Retina (tissue), 1 donor: ENCODE results near the gene CCDC192.
A peak's percentile ranks its signal among the peaks of the same experiment; 100 is the strongest.
"Not testable (repeated sequence)": the region's sequence is repeated elsewhere in the genome, so short reads cannot be mapped to it uniquely, and the experiment has no call there.

Experiments used
- DNase-seq: peaks from one replicate; pipeline ENCODE4 v3.0.0-alpha.2; 2016

CCDC192 gene

GRCh38 chr5:127769386-127769785, 66.2 kb downstream of the CCDC192 start:
- no peak for DNase-seq

- no peak for DNase-seq
These were observed 67.1 kb downstream of the CCDC192 start for GRCh38 chr5:127770272-127770671.

DNA sequence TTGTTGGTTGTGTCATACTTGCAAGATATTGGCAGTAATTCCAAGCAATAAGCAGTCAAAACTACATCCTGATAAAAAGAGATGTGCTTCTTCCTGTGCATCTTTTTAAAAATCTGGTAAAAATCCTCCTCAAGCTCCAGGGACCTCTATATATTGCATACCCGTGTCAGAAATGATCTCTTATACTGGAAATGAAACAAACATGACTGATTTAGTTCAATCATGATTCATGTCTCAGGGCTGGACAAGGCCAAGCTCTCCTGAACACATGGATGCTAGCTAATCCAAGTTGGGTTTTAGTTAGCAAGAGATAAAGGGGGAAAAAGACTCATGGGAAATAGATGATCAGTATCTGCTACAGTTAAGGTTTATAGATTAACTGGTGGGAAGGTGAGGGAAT, 69.3 kb downstream of the CCDC192 start:
- no peak for DNase-seq

- no peak for DNase-seq
These were observed 71.0 kb downstream of the CCDC192 start for GRCh38 chr5:127774221-127774620.

DNA sequence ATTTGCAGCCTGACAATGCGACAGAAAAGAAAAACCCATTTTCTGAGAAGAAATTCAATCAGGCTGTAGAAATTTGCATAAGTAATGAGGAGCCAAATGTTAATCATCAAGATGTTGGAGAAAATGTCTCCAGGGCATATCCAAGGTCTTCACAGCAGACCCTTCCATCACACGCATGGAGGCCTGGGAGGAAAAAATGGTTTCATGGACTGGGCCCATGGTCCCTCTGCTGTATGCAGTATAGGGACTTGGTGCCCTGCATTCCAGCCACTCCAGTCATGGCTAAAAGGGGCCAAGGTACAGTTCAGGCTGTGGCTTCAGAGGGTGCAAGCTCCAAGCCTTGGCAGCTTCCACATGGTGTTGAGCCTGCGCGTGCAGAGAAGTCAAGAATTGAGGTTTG, 73.3 kb downstream of the CCDC192 start:
- DNase-seq = no peak

DNA sequence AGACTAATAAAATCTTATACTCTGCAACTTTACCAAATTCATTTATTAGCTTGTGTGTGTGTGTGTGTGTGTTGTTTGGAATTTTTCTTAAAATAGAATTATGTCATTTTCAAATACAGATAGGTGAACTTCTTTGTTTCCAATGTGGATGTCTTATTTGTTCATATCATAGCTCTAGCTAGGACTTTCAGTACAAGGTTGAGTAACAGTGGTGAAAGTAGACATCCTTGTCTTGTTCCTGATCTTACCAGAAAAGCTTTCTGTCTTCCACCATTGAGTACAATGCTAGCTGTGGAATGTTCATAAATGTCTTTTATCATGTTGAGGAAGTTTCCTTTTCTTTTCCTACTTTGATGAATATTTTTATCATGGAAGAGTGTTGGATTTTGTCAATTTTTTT, 74.8 kb downstream of the CCDC192 start:
- DNase-seq = no peak

DNA sequence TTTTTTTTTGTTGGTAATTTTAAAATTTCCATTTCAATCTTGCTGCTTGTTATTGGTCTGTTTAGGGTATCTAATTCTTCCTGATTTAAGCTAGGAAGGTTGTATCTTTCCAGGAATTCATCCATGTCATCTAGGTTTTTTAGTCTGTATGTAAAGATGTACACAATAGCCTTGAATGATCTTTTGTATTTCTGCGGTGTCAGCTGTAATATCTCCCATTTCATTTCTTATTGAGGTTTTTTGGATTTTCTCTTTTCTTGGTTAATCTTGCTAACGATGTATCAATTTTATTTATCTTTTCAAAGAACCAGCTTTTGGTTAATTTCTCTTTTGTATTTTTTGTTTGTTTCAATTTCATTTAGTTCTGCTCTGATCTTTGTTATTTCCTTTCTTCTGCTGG, 79.3 kb downstream of the CCDC192 start:
- DNase-seq = not testable (repeated sequence)

- DNase-seq = no peak
These were observed 82.1 kb downstream of the CCDC192 start for GRCh38 chr5:127785098-127785927.

DNA sequence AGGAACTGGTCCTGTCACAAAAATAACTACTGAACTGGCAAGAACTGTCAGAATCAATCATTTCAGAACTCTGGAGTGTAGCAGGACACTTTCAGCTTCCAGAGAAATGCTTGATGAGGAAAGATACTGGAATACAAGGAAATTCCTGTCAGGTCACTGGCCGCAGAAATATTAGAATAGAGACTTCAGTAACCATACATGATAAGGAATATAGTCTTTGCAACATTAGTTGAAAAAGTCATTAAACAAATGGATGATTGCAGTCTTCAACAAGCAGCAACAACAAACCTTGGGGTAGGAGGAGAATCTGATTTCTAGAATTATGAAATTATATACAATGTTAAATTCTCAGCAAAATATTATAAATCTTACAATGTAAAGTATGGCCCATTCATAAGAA, 88.2 kb downstream of the CCDC192 start:
- no peak for DNase-seq

- DNase-seq = not testable (repeated sequence)
These were observed 88.7 kb downstream of the CCDC192 start for GRCh38 chr5:127791908-127792307.

GRCh38 chr5:127793052-127793451, 89.9 kb downstream of the CCDC192 start:
- DNase-seq = no peak

- no peak for DNase-seq
These were observed 90.7 kb downstream of the CCDC192 start for GRCh38 chr5:127793879-127794278.

DNA sequence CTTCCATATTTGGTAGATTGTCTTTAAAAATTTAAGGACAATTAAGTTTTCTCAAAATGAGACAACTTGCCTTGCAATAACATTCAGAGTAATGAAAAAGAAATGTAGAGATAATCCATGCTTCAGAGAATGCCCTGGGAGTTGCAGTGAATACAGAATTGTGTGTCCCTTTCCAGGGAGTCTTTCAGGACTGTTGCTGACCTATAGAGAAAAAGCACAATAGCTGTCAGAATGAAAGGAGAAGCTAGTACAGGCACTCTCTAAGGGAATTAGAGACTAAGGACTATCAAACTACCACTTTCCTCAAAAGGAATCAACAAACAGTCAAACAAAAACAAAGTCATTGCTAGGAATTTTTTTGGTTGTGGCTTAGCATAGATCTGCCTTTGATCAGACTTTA, 93.0 kb downstream of the CCDC192 start:
- no peak for DNase-seq

DNA sequence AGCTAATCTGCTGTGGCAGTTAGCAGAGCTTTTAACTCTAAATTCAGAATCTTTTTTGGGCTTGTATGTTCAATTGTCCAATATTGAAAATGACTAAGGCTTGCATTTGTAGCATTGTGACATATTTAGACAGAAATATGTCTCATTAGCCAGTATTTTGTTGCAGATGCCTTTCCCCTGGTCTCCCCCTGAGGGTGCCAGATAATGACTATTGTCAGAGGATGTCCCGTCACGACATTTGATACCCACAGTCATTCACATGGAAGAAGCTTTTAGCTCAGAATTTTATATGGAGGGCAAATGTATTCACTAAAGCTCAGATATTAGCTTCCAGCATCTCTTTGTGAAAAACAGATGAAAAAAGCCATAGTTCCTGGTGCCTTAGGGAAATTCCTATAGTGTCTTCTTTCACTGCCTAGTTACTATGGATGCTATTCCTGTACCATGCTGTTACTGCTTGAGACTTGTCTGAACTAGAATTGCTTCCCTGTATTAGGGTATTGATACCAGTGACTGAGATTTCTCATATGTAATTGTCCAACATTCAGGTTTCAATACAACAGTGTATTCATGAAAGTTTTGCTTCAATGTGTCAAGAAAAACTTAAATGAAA, 96.2 kb downstream of the CCDC192 start:
- no peak for DNase-seq

GRCh38 chr5:127801751-127802476, 98.7 kb downstream of the CCDC192 start:
- no peak for DNase-seq

DNA sequence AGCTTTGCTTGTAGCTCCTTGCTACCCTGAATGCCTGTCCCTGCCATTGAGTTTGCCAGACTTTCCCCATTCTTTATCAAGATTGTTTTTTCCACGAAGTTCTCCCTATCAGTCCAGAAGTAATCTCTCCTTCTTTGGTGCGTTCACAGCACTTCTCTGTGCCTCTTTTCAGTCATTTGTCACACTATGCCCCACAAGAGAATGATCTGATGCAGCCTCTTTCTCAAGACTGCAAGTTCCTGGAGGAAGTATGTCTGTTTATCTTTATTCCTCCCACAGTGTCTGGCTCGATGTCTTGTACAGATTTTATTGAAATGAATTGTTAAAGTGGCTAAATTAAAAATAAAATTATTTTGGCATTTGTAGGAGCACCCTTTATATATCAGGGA, 99.3 kb downstream of the CCDC192 start:
- DNase-seq = no peak

DNA sequence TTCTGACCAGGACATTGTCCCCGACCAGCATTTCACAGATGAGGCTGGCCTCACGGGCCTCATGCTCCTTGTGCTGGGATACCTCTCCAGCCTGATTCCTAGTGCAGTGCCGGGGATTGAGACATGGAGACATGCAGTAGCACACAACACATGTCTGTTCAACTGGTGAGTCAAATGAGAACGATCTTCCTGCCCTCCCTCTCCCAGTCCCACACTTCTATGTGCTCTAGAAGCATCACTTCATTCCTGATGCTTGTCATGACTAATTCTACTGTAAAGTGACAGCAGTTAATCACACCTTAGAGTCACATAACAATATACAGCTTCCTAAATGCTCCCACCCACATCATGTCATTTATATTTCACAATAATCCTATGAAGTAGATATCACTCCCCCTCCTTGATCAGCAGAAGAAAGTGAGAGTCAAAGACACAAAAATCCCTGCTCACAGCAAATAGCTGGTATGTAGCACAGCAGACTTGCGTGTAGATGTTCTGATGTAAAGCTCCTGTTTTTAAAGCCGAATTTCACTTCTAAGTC, 101.8 kb downstream of the CCDC192 start:
- no peak for DNase-seq

GRCh38 chr5:127805448-127805847, 102.3 kb downstream of the CCDC192 start:
- no peak for DNase-seq

DNA sequence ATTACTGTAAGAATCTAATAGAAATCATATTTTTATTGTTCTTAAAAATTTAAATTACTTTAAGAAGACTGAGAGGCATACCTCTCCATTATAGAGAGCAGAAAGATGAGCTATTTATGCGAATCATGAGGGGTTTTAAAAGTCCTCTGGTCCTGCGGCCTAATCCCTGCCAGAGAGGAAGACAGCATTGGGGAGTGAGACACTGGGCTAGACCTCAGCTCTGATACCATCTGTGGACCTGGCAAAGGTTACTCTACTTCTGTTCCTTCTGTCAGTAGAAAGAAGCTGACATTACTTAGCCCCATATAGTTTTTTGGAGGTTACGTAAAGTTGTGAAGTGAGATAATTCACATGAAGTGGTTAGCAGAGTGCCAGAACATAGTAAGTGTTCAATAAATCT, 103.6 kb downstream of the CCDC192 start:
- no peak for DNase-seq

DNA sequence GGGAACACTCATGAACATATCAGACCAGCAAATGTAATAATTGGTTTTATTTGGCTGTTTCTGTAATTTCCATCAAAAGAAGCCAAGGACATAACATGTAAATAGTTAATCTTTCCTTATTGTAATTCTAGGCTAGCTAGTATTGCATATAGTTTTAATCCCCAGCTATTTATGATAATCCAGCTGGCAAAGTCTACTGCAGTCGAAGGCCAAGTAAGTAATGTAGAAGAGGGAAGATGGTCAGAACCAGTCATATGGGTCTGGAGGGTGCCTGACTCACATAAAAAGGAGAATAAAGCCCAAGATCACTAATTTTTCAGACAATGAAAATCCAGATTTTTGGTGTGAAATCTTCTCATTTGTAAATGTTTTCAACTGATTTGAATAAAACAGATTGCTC, 106.3 kb downstream of the CCDC192 start:
- DNase-seq = no peak

DNA sequence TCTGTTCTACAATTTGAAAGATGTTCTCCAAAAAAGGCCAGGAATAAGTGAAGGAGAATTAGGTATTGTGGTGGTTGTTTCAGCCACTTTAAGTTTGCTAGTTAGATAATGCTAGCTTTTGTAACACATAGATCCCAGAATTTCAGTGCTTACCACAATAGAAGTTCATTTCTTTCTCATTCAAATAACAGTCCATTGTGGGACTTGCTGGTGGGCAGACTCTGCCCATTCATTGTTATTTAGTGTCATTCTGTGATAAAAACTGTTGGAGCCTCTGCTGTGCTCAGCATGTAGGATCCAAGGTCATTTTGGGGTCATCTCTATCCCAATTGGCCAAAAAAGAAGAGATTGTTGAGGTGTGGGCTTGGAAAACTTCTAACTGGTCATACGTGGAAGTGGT, 106.8 kb downstream of the CCDC192 start:
- peak; percentile 15 for DNase-seq

- DNase-seq = no peak
These were observed 107.7 kb downstream of the CCDC192 start for GRCh38 chr5:127810707-127811490.

- DNase-seq = no peak
These were observed 109.4 kb downstream of the CCDC192 start for GRCh38 chr5:127812570-127812969.
